WI38 (cell line): ENCODE data around the gene PIGK.

Experiments
- H3K4me3 ChIP-seq: 2 replicates; pipeline ENCODE4 v1.5.1; 2011; ENCODE audit warnings: low read depth, mild to moderate bottlenecking, control low read depth, low read length
- CTCF ChIP-seq: IDR thresholded peaks from 2 replicates; pipeline ENCODE4 v1.5.1; 2012; ENCODE audit warnings: low read depth, mild to moderate bottlenecking, control low read depth, low read length

Gene PIGK

GRCh38 chr1:77134359-77134758 lies 84.9 kb downstream of the PIGK start:
- H3K4me3 ChIP-seq = no peak overlapping the region
- TF ChIP-seq CTCF = no peak

- H3K4me3 ChIP-seq = no peak overlapping the region
- TF ChIP-seq CTCF = no peak
Observed at GRCh38 chr1:77133731-77134358, 85.4 kb downstream of the PIGK start.

- no peak overlapping the region for H3K4me3 ChIP-seq
- peak; percentile 33; the same call in 1 of the 2 replicates for TF ChIP-seq CTCF
Observed at GRCh38 chr1:77126307-77126706, 92.9 kb downstream of the PIGK start.

- no peak for TF ChIP-seq CTCF
- H3K4me3 ChIP-seq = no peak overlapping the region
Observed at GRCh38 chr1:77121503-77121902, 97.7 kb downstream of the PIGK start.

- H3K4me3 ChIP-seq = no peak overlapping the region
- TF ChIP-seq CTCF = no peak
Observed at GRCh38 chr1:77120950-77121349, 98.3 kb downstream of the PIGK start.

- no peak for TF ChIP-seq CTCF
- no peak overlapping the region for H3K4me3 ChIP-seq
Observed at GRCh38 chr1:77118712-77119111, 100.5 kb downstream of the PIGK start.

- TF ChIP-seq CTCF = no peak
- no peak overlapping the region for H3K4me3 ChIP-seq
Observed at GRCh38 chr1:77104672-77105071, 114.6 kb downstream of the PIGK start.
